K562 (cell line): ENCODE data around the gene MKRN2OS. TPM values are rescaled to one million over a fixed set of nuclear protein-coding genes. Genes with fewer than 3 reads are reported as not detected.

Source experiments
- ATF6 ChIP-seq: sonication (generic); formaldehyde crosslinking; IDR thresholded peaks from 2 replicates; pipeline ENCODE4 v1.4.0; 2020; ENCODE audit warnings: mild to moderate bottlenecking, missing genetic modification reagents
- CBFB ChIP-seq: sonication (generic); formaldehyde crosslinking; IDR thresholded peaks from 2 replicates; pipeline ENCODE4 v1.4.0; 2020; ENCODE audit warnings: mild to moderate bottlenecking, missing genetic modification reagents
- HMG20B ChIP-seq: fragments of 250-450 bp; sonication (Bioruptor Pico); IDR thresholded peaks from 2 replicates; pipeline ENCODE4 v1.5.0; 2021; ENCODE audit warnings: mild to moderate bottlenecking
- LEF1 ChIP-seq: fragments of 450-650 bp; IDR thresholded peaks from 2 replicates; pipeline ENCODE4 v1.6.1; 2016; ENCODE audit warnings: mild to moderate bottlenecking
- PTRF ChIP-seq: fragments of 450-650 bp; IDR thresholded peaks from 2 replicates; pipeline ENCODE4 v1.6.1; 2016; ENCODE audit warnings: mild to moderate bottlenecking, missing genetic modification characterization, missing compliant biosample characterization
- SMARCE1 ChIP-seq: fragments of 450-650 bp; IDR thresholded peaks from 2 replicates; pipeline ENCODE4 v1.7.1; 2016; ENCODE audit warnings: mild to moderate bottlenecking
- SP1 ChIP-seq: sonication (generic); formaldehyde crosslinking; IDR thresholded peaks from 2 replicates; pipeline ENCODE4 v1.8.1; 2022; ENCODE audit warnings: mild to moderate bottlenecking, missing genetic modification reagents
- SRSF7 ChIP-seq: fragments of 200-400 bp; formaldehyde crosslinking; optimal IDR thresholded peaks from 2 replicates; pipeline ENCODE3; 2017; ENCODE audit warnings: mild to moderate bottlenecking, low read depth, low read length
- TOE1 ChIP-seq, 2 experiments: fragments of 450-650 bp in 1 of 2; sonication (generic) in 1 of 2; formaldehyde crosslinking in 1 of 2; IDR thresholded peaks; 2 replicates each; pipeline versions ENCODE4 v1.7.1 to v1.8.0; 2016 to 2022; ENCODE audit warnings: borderline replicate concordance in 2 of 2, mild to moderate bottlenecking in 2 of 2, antibody characterized with exemption in 1 of 2, inconsistent platforms in 1 of 2, low read depth in 1 of 2, missing genetic modification reagents in 1 of 2, moderate library complexity in 1 of 2
- ZNF609 ChIP-seq: sonication (generic); formaldehyde crosslinking; IDR thresholded peaks from 2 replicates; pipeline ENCODE4 v1.8.1; 2023; ENCODE audit warnings: missing genetic modification reagents, mild to moderate bottlenecking, borderline replicate concordance
- polyA plus RNA-seq, 8 experiments: library from polyadenylated mRNA; depleted of rRNA in 4 of 8; stranded (reverse) in 5 of 8; unstranded in 3 of 8; fragments of >200 nt; fragmentation: Nextera tagmentation in 2 of 8; fragmentation: Illumina TruSeq in 1 of 8; extraction: Ambion mirVana in 2 of 8; extraction: Trizol in 1 of 8; gene quantifications; 2 replicates each; pipeline versions ENCODE4 v1.2.1 to v1.2.3, GENCODE V29; 2011 to 2014; ENCODE audit warnings: inconsistent platforms in 1 of 8, missing spikeins in 1 of 8
- total RNA-seq, 7 experiments: library from RNA; depleted of rRNA in 6 of 7; stranded (reverse); fragments of >200 nt in 6 of 7; fragmentation: Illumina TruSeq in 2 of 7; extraction: Trizol in 2 of 7; gene quantifications; 2 replicates each; pipeline versions ENCODE4 v1.2.1 to v1.2.3, GENCODE V29; 2011 to 2021; ENCODE audit warnings: low replicate concordance in 1 of 7

The MKRN2OS gene
- total and polyA plus RNA-seq, 9 of the 15 experiments (the other 6 are each of a cell fraction or from before 2014, with no cell fraction given) = 0.11 to 0.27 (median 0.17) TPM; not detected in 6

- TF ChIP-seq ZNF609 (CRISPR knock-in tag) (no peak), SP1 (CRISPR knock-in tag) (no peak), HMG20B (no peak), SRSF7 (no peak), SMARCE1 (peak; percentile 71), TOE1 (IDR thresholded peaks at IDR 0.05; ENCODE audit: borderline replicate concordance) (no peak), TOE1 (CRISPR knock-in tag; IDR thresholded peaks at IDR 0.05; ENCODE audit: borderline replicate concordance, low read depth) (no peak), LEF1 (no peak), PTRF (no peak), ATF6 (CRISPR knock-in tag) (peak; percentile 79; the same call in 1 of the 2 replicates), CBFB (CRISPR knock-in tag) (0 out of 2 replicates have a peak, but pooled peaks have one; percentile 0)
Measured at GRCh38 chr3:12557473-12558100, 12.3 kb upstream of the MKRN2OS start (continued).
